OCI-LY1 (cell line): ENCODE results near the gene CHCHD3.

ENCODE experiments used
- EZH2 ChIP-seq: fragments of 200-600 bp; sonication (generic), shearing (Covaris generic); IDR thresholded peaks from 2 replicates; pipeline ENCODE4 v1.8.0; 2017; ENCODE audit warnings: borderline replicate concordance, mixed run types, mild to moderate bottlenecking, antibody characterized with exemption, low read length, moderate library complexity, mixed read lengths
- TF ChIP-seq, protein P1 (sequence below): fragments of 200-600 bp; sonication (generic), shearing (Covaris generic); IDR thresholded peaks from 2 replicates; pipeline ENCODE4 v1.5.1; 2017; ENCODE audit warnings: mild to moderate bottlenecking, antibody characterized with exemption, low read length, moderate library complexity, mixed read lengths

DNA sequence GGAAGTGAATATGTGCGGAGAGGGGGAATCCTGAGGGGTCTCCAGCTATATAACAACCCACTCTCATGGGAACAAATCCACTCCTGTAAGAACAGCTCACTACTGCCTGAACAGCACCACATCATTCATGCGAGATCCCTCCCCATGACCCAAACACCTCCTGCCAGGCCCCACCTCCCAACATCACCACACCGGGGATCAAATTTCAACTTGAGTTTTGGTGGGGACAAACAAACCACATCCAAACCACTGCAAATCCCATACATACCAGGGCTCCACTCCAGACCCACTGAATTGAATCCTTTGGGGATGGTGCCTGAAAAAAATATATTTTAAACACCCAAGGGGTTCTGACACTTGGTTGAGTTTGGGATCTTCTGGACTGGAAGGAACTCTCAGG lies 324.1 kb downstream of the CHCHD3 start:
- TF ChIP-seq, protein P1, sequence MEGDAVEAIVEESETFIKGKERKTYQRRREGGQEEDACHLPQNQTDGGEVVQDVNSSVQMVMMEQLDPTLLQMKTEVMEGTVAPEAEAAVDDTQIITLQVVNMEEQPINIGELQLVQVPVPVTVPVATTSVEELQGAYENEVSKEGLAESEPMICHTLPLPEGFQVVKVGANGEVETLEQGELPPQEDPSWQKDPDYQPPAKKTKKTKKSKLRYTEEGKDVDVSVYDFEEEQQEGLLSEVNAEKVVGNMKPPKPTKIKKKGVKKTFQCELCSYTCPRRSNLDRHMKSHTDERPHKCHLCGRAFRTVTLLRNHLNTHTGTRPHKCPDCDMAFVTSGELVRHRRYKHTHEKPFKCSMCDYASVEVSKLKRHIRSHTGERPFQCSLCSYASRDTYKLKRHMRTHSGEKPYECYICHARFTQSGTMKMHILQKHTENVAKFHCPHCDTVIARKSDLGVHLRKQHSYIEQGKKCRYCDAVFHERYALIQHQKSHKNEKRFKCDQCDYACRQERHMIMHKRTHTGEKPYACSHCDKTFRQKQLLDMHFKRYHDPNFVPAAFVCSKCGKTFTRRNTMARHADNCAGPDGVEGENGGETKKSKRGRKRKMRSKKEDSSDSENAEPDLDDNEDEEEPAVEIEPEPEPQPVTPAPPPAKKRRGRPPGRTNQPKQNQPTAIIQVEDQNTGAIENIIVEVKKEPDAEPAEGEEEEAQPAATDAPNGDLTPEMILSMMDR, result no peak
- no peak for TF ChIP-seq EZH2
